Astrocyte (in vitro differentiated cells and primary cell): Measurements from ENCODE around the gene CXADR. TPM values are rescaled to one million over a fixed set of nuclear protein-coding genes. Genes with fewer than 3 reads are reported as not detected.

Experiments used
- DNase-seq: peaks from one replicate; pipeline ENCODE4 v3.0.0-alpha.2; 2010; ENCODE audit warnings: low read depth
- FAIRE-seq: peaks from 2 replicates; lab custom pipeline; 2011; peaks lifted over from hg19 to GRCh38; lab: Jason Lieb, UNC
- H2AFZ ChIP-seq: 2 replicates; pipeline ENCODE4 v1.6.0; 2012; ENCODE audit warnings: low read depth, low read length, inconsistent platforms
- H3K27ac ChIP-seq: 2 replicates; pipeline ENCODE4 v1.5.1; 2011; ENCODE audit warnings: low read depth, low read length, inconsistent platforms
- H3K27me3 ChIP-seq: 2 replicates; pipeline ENCODE4 v1.6.0; 2011; ENCODE audit warnings: low read length, inconsistent platforms; ENCODE audit not compliant: insufficient read depth
- H3K36me3 ChIP-seq: 2 replicates; pipeline ENCODE4 v1.5.1; 2011; ENCODE audit warnings: low read length, inconsistent platforms; ENCODE audit not compliant: insufficient read depth
- H3K4me1 ChIP-seq: 2 replicates; pipeline ENCODE4 v1.5.1; 2011; ENCODE audit warnings: low read length, inconsistent platforms; ENCODE audit not compliant: insufficient read depth
- H3K4me2 ChIP-seq: 2 replicates; pipeline ENCODE4 v1.6.0; 2012; ENCODE audit warnings: low read length, inconsistent platforms
- H3K4me3 ChIP-seq: 2 replicates; pipeline ENCODE4 v1.5.1; 2011; ENCODE audit warnings: low read depth, mild to moderate bottlenecking, low read length, inconsistent platforms; ENCODE audit not compliant: insufficient read depth
- H3K79me2 ChIP-seq: 2 replicates; pipeline ENCODE4 v1.6.0; 2012; ENCODE audit warnings: mild to moderate bottlenecking, low read length, inconsistent platforms; ENCODE audit not compliant: insufficient read depth
- H3K9ac ChIP-seq: 2 replicates; pipeline ENCODE4 v1.6.0; 2012; ENCODE audit warnings: mild to moderate bottlenecking, low read length, inconsistent platforms
- H3K9me3 ChIP-seq: 2 replicates; pipeline ENCODE4 v1.5.1; 2012; ENCODE audit warnings: low read depth, mild to moderate bottlenecking, low read length, inconsistent platforms; ENCODE audit not compliant: insufficient read depth
- H4K20me1 ChIP-seq: 2 replicates; pipeline ENCODE4 v1.6.0; 2012; ENCODE audit warnings: low read length, inconsistent platforms; ENCODE audit not compliant: insufficient read depth
- H3K27ac Mint-ChIP-seq: one replicate; pipeline ENCODE4 v1.8.0; 2021; ENCODE audit warnings: mild to moderate bottlenecking, mixed read lengths; ENCODE audit not compliant: unreplicated experiment
- H3K27me3 Mint-ChIP-seq: one replicate; pipeline ENCODE4 v1.8.0; 2021; ENCODE audit warnings: low read depth, mixed read lengths; ENCODE audit not compliant: unreplicated experiment
- H3K36me3 Mint-ChIP-seq: one replicate; pipeline ENCODE4 v1.8.0; 2021; ENCODE audit warnings: low read depth, mixed read lengths; ENCODE audit not compliant: unreplicated experiment
- H3K4me1 Mint-ChIP-seq: one replicate; pipeline ENCODE4 v1.8.0; 2021; ENCODE audit warnings: low read depth, mixed read lengths; ENCODE audit not compliant: unreplicated experiment
- H3K4me3 Mint-ChIP-seq: one replicate; pipeline ENCODE4 v1.8.0; 2021; ENCODE audit warnings: mild to moderate bottlenecking, moderate library complexity, mixed read lengths; ENCODE audit not compliant: unreplicated experiment
- H3K9me3 Mint-ChIP-seq: one replicate; pipeline ENCODE4 v1.8.0; 2021; ENCODE audit warnings: mild to moderate bottlenecking, mixed read lengths; ENCODE audit not compliant: unreplicated experiment
- EZH2 ChIP-seq: IDR thresholded peaks from 2 replicates; pipeline ENCODE4 v1.6.1; 2012; ENCODE audit warnings: mild to moderate bottlenecking, low read length, inconsistent platforms; ENCODE audit not compliant: insufficient read depth
- total RNA-seq: library from RNA; stranded (reverse); gene quantifications from 2 replicates; pipeline ENCODE4 v1.2.1, GENCODE V29; 2021
- TF ChIP-seq, protein P1 (sequence below): IDR thresholded peaks from 2 replicates; pipeline ENCODE4 v1.5.1; 2011; ENCODE audit warnings: low read depth, mild to moderate bottlenecking, inconsistent platforms, low read length, moderate library complexity; ENCODE audit not compliant: insufficient read depth

Gene CXADR
- total RNA-seq, 1 donor from 2014 or later = 30.6 TPM

DNA sequence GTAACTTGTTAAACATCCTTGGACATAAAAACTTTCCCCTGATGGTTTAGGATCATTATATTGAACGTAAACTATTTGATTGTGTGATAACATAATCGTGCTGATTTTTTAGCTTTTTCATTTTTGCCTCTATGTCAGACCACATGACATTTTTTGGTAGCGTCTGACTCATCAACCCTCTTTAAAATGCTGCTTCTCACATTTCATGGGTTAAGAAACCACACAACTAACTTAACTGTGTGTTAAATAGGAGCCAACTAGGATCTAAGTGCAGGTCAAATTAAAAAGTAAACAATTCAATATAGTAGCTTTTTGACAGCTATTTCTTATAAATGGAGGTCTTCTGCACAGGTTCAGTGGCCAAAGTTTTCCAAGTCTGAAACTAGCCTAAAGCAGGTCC lies 90.0 kb downstream of the CXADR start:
- FAIRE-seq (no peak), DNase-seq (peak; percentile 73)
- no peaks in the 10 kb centered on the region for H3K27me3 Mint-ChIP-seq
- H3K36me3 ChIP-seq = peaks cover 36% of the 10 kb centered on the region
- H3K9me3 Mint-ChIP-seq = no peaks in the 10 kb centered on the region
- H4K20me1 ChIP-seq = peaks cover 22% of the 10 kb centered on the region
- H3K27ac ChIP-seq = no peak overlapping the region
- H3K27ac Mint-ChIP-seq = no peak overlapping the region
- TF ChIP-seq, protein P1, sequence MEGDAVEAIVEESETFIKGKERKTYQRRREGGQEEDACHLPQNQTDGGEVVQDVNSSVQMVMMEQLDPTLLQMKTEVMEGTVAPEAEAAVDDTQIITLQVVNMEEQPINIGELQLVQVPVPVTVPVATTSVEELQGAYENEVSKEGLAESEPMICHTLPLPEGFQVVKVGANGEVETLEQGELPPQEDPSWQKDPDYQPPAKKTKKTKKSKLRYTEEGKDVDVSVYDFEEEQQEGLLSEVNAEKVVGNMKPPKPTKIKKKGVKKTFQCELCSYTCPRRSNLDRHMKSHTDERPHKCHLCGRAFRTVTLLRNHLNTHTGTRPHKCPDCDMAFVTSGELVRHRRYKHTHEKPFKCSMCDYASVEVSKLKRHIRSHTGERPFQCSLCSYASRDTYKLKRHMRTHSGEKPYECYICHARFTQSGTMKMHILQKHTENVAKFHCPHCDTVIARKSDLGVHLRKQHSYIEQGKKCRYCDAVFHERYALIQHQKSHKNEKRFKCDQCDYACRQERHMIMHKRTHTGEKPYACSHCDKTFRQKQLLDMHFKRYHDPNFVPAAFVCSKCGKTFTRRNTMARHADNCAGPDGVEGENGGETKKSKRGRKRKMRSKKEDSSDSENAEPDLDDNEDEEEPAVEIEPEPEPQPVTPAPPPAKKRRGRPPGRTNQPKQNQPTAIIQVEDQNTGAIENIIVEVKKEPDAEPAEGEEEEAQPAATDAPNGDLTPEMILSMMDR = no peak
- peaks cover 46% of the 10 kb centered on the region for H3K79me2 ChIP-seq
- H2AFZ ChIP-seq = no peak overlapping the region
- H3K36me3 Mint-ChIP-seq = peaks cover 11% of the 10 kb centered on the region
- no peak overlapping the region for H3K4me2 ChIP-seq
- H3K9ac ChIP-seq = no peak overlapping the region
- peaks cover 3% of the 10 kb centered on the region for H3K4me1 ChIP-seq
- H3K9me3 ChIP-seq = no peaks in the 10 kb centered on the region
- no peaks in the 10 kb centered on the region for H3K27me3 ChIP-seq
- no peak overlapping the region for H3K4me3 Mint-ChIP-seq
- no peak overlapping the region for H3K4me3 ChIP-seq
- peaks cover 15% of the 10 kb centered on the region for H3K4me1 Mint-ChIP-seq

- DNase-seq = no peak
- Mint-ChIP-seq H3K27me3 (no peaks in the 10 kb centered on the region), H3K4me3 (no peak overlapping the region), H3K9me3 (no peaks in the 10 kb centered on the region), H3K36me3 (peaks cover 13% of the 10 kb centered on the region), H3K4me1 (peaks cover 30% of the 10 kb centered on the region), H3K27ac (peak overlapping the region; percentile 80)
- no peak overlapping the region for H3K27ac ChIP-seq
- H2AFZ ChIP-seq = no peak overlapping the region
- peaks cover 9% of the 10 kb centered on the region for H3K4me1 ChIP-seq
- H3K9ac ChIP-seq = no peak overlapping the region
- H3K4me2 ChIP-seq = no peak overlapping the region
- peaks cover 25% of the 10 kb centered on the region for H3K36me3 ChIP-seq
- no peak for FAIRE-seq
- H3K4me3 ChIP-seq = no peak overlapping the region
- no peak for TF ChIP-seq EZH2
- H4K20me1 ChIP-seq = peaks cover 8% of the 10 kb centered on the region
- H3K27me3 ChIP-seq = no peaks in the 10 kb centered on the region
- no peaks in the 10 kb centered on the region for H3K9me3 ChIP-seq
- peaks cover 80% of the 10 kb centered on the region for H3K79me2 ChIP-seq
Observed at GRCh38 chr21:17607684-17608083, 94.8 kb downstream of the CXADR start.

DNA sequence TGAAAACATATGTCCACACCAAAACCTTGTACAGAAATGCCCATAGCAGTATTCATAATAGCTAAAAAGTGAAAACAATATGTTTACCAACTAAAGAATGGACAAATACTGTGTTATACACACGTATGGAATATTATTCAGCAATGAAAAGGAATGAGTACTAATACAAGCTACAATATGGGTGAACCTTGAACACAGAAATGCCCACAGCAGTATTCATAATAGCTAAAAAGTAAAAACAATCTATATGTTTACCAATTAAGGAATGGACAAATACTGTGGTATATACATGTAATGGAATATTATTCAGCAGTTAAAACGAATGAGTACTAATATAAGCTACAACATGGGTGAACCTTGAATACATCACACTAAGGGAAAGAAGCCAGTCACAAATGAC lies 96.8 kb downstream of the CXADR start:
- Histone ChIP-seq H3K79me2 (peaks cover 74% of the 10 kb centered on the region), H3K27ac (no peak overlapping the region), H3K9me3 (no peaks in the 10 kb centered on the region), H3K4me3 (no peak overlapping the region), H3K9ac (no peak overlapping the region), H3K27me3 (no peaks in the 10 kb centered on the region), H3K36me3 (peaks cover 11% of the 10 kb centered on the region), H4K20me1 (no peaks in the 10 kb centered on the region), H3K4me1 (peaks cover 6% of the 10 kb centered on the region), H3K4me2 (peak overlapping the region; percentile 95), H2AFZ (no peak overlapping the region)
- DNase-seq = no peak
- no peak for FAIRE-seq
- no peak overlapping the region for H3K4me3 Mint-ChIP-seq
- no peaks in the 10 kb centered on the region for H3K9me3 Mint-ChIP-seq
- peaks cover 20% of the 10 kb centered on the region for H3K4me1 Mint-ChIP-seq
- TF ChIP-seq, protein P1 = no peak
- no peak for TF ChIP-seq EZH2
- peaks cover 7% of the 10 kb centered on the region for H3K36me3 Mint-ChIP-seq
- H3K27me3 Mint-ChIP-seq = no peaks in the 10 kb centered on the region
- no peak overlapping the region for H3K27ac Mint-ChIP-seq
